ENCODE measurements around the gene FOXF2.

The FOXF2 gene

GRCh38 chr6:1392813-1393640 is 3.7 kb downstream of the FOXF2 start:
- no peak for DNase-seq

DNA sequence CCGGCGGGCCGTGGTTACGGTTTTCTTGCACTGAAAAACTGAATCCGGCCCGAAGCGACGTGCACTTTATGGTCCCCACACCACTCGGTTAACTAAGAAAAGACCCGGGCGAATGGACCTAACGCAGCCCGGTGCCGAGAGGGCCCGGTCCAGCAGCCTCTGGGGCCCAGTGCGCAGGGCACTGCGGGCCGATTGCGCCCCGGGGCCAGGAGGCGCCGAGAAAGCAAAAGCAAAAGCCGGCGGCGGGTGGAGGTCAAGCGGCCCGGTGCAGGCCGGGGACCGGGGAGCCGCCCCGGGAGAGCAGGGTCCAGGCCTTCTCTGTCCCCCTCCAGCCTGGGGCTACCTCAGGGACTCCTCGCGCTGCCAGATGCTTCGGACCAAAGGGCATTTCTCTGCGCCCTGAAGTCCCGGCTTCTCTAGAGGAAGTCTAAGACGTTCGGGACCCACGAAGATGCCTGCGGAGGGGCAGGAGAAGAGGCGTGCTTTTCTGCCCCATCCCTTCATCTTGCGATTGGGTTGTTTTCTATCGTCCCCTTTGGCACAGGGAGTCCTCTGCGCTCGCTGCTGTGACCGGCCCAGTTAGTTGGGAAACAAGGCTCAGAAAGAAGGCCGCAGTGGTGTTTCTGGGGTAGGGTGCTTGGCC is 4.4 kb downstream of the FOXF2 start:
- no peak for DNase-seq

DNA sequence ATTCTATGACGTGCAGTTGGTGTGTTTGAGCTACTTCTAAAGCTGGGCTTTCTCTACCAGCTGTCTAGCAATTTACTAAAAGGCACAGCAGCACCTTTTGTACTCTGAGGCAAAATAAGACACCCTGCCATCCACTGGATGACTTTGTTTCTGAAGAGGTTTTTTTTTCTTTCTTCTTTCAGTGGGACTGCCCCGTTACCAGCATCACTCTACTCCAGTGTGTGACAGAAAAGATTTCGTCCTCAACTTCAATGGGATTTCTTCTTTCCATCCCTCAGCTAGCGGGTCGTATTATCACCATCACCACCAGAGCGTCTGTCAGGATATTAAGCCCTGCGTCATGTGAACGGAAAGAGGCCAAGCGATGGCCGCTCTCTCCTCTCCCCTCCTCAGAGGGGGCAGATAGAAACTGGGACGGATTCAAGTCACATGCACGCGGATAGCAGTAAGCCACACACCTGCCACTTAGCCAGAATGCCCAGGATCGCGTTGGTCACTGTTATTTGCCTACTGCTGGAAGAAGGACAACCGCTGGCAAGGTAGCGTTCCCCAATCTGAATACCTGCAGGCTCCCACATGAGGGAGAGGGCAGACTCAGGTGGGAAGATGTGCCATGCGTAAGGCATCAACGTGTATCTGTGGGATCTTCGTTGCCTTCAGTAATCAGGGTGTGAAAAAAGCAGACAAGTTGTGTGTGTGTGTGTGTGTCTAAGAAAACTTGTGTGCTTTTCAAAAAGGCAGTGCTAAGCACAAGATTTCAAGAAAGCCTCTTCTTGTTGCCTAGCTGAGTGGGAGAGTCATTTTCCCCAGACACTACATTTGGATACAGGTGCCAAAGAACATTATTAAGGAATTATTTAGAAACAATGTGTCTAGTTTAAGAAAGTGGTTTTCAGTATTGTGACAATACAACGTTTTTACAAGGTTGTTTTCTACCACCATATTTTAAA is 5.4 kb downstream of the FOXF2 start:
- no peak for DNase-seq

GRCh38 chr6:1395506-1395905 is 6.1 kb downstream of the FOXF2 start:
- DNase-seq = no peak

GRCh38 chr6:1395941-1396908 is 6.8 kb downstream of the FOXF2 start:
- DNase-seq = no peak

DNA sequence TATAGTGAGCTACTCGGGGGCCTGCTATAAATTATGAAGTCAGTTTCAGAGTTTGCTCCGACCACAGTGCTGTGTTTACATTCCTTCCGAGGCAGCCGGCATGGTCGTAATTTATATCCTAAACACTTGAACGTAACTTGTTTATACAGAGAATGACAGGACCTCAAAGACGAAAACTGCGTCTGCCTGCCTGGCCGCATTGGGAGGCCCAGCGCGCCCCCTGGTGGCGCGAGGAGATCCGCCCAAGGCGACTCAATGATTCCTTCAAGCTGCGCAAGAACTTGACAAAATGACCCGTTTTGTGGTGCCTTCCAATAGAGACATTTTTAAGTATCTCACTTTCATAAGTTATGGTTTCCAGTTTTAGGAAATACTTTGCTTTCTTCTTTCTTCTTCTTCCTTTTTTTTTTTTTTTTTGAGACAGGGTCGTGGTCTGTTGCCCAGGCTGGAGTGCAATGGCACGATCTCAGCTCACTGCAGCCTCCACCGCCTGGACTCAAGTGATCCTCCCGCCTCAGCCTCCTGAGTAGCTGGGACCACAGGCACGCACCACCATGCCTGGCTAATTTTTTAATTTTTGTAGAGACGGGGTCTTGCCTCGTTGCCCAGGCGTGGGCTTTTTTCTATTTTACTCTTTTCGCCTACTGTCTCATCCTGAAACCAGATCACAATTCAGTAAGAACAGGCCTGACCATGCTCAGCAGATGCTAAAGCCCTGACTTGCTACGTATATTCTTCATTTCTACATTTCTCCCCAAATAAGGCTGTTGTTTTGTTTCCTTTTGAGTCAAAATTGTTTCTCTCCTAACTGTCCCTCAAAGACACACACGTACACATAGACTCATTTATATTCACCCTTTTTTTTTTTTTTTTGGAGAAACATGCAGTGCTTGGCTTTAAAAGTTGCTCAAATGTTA is 7.8 kb downstream of the FOXF2 start:
- DNase-seq = peak; percentile 74

GRCh38 chr6:1399085-1399780 is 9.9 kb downstream of the FOXF2 start:
- no peak for DNase-seq

DNA sequence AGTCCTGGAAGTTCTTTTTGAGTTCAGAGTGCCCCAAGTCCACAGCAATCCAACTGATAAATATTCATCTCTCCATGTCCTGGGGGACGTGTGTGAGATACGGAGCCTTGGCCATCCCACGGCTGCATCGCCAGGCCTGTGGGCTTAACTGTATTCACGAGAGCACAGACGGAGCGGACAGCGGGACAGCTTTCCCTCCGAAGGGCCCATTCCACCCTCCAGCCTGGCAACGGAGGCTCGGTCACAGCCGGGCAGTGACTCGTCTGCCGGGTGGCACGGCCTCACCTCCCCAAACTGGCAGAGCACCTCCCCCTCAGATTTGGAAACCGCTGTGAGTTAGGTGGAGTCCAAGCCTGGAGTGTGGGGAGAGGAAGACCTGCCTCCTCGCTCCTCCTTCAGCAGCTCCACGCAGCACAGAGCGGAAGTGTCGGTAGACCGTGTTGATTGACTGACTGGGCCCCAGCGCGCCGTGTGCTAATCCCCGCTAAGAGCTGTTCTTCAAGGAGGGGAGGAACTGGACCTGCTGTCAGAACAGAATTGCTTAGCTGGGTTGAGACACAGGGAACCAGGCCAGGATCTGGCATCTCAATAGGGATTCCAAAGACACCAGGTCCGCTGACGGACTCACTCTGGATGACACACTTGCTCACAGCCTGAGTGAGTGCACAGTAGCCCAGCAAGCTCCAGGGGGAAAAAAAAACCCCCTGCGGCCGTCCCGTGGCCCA is 10.9 kb downstream of the FOXF2 start:
- DNase-seq = no peak

DNA sequence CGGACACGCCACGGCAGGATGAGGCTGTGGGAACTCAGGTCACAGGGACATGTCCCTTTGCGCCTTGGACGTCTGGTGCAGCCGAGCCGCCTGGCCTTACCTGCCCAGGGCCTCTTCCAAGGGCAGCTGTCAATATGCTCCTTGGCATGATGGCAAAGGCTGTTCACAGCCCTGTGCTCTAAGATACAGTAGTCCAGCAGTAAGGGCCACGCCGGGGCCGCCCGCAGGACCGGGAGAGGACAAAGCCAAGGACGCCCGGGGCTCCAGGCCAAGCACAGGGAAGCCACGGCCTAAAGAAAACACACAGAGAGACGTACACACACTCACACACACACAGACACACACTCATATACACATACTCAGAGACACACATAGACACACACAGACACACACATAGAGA is 13.0 kb downstream of the FOXF2 start:
- DNase-seq = no peak

GRCh38 chr6:1402868-1403267 is 13.5 kb downstream of the FOXF2 start:
- no peak for DNase-seq

- DNase-seq = no peak
Observed at GRCh38 chr6:1403851-1404712, 14.7 kb downstream of the FOXF2 start.

GRCh38 chr6:1404713-1405098 is 15.3 kb downstream of the FOXF2 start:
- no peak for DNase-seq

DNA sequence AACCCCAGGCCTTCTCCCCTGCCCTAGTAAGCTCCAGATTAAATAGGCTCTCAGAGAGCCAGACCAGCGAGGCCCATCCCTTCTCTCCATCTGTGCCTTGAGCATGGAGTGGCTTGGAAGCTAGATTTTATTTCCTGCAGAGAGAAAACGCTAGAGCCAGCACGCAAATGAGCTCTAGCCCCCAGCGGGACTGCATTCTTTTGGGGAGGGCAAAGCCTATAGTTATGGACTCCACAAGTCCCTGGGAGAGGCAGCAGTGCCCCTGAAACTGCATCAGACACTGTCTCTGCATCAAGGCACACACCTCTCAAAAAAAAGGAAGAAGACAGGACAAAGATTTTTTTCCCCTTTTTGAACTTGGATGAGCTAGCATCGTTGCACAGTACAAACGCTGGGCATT is 15.8 kb downstream of the FOXF2 start:
- DNase-seq = no peak

GRCh38 chr6:1406306-1407072 is 17.1 kb downstream of the FOXF2 start:
- DNase-seq = peak; percentile 43

GRCh38 chr6:1407499-1407990 is 18.2 kb downstream of the FOXF2 start:
- peak; percentile 28 for DNase-seq

GRCh38 chr6:1409774-1410465 is 20.5 kb downstream of the FOXF2 start:
- DNase-seq = no peak

- DNase-seq = no peak
Observed at GRCh38 chr6:1412901-1413300, 23.5 kb downstream of the FOXF2 start.
